Cardiac muscle cell (in vitro differentiated cells and primary cell): ENCODE results near the gene PODN. TPM values are rescaled to one million over a fixed set of nuclear protein-coding genes. Genes with fewer than 3 reads are reported as not detected.

ENCODE experiments used
- DNase-seq, 2 donors: peaks; one replicate each; pipeline versions ENCODE4 v3.0.0 to v3.0.0-alpha.2; 2010 to 2017; ENCODE audit warnings: low read depth in 1 of 2, low spot score in 1 of 2
- H3K27ac ChIP-seq: fragments of 200-600 bp; sonication (generic); 2 replicates; pipeline ENCODE4 v1.5.1; 2016
- H3K27me3 ChIP-seq: fragments of 200-600 bp; sonication (generic); 2 replicates; pipeline ENCODE4 v1.6.0; 2016; ENCODE audit warnings: control low read depth
- H3K36me3 ChIP-seq: fragments of 200-600 bp; sonication (generic); 2 replicates; pipeline ENCODE4 v1.5.1; 2016; ENCODE audit warnings: control low read depth
- H3K4me1 ChIP-seq: fragments of 200-600 bp; sonication (generic); 2 replicates; pipeline ENCODE4 v1.8.1; 2017; ENCODE audit warnings: low read depth, mild to moderate bottlenecking, mixed run types
- H3K4me3 ChIP-seq: fragments of 200-600 bp; sonication (generic); 2 replicates; pipeline ENCODE4 v1.5.1; 2016; ENCODE audit warnings: mild to moderate bottlenecking
- H3K9me3 ChIP-seq: fragments of 200-600 bp; sonication (generic); 2 replicates; pipeline ENCODE4 v1.5.1; 2017; ENCODE audit warnings: low read depth, mild to moderate bottlenecking, control low read depth
- CTCF ChIP-seq: IDR thresholded peaks from 2 replicates; pipeline ENCODE4 v1.5.1; 2012; ENCODE audit warnings: low read depth, mild to moderate bottlenecking, low read length
- polyA plus RNA-seq: library from polyadenylated mRNA; unstranded; fragments of >200 nt; fragmentation: Nextera tagmentation; extraction: Ambion mirVana; gene quantifications from 2 replicates; pipeline ENCODE4 v1.2.1, GENCODE V29; 2016
- total RNA-seq: library from RNA; depleted of rRNA; stranded (reverse); fragments of >200 nt; gene quantifications from 2 replicates; pipeline ENCODE4 v1.2.3, GENCODE V29; 2016

PODN gene
- total and polyA plus RNA-seq, 2 experiments from 2014 or later, result 2.8 to 6.5 TPM

DNA sequence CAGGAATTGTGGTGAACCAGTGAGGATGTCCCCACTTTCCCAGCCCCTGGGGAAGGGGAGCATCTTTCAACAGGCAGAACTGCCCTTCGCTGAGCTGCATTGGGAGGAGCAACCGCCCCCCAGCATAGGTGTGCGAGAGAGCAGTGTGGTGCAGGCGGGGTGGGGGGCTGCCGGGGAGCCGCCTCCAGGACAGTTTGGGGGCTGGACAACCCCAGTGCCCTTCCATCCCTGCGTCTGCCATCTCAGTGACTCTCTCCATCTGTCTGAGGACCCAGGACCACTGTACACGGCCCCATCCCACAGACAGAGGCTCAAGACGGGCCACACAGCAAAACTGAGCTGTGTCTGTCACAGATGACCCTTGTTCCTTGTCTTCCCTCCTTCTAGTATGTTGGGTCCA is 14.2 kb downstream of the PODN start:
- Histone ChIP-seq H3K4me3 (no peak overlapping the region), H3K9me3 (no peaks in the 10 kb centered on the region), H3K27ac (no peak overlapping the region), H3K27me3 (no peaks in the 10 kb centered on the region), H3K36me3 (no peaks in the 10 kb centered on the region), H3K4me1 (no peaks in the 10 kb centered on the region)
- TF ChIP-seq CTCF, result no peak
- DNase-seq, result no peak

DNA sequence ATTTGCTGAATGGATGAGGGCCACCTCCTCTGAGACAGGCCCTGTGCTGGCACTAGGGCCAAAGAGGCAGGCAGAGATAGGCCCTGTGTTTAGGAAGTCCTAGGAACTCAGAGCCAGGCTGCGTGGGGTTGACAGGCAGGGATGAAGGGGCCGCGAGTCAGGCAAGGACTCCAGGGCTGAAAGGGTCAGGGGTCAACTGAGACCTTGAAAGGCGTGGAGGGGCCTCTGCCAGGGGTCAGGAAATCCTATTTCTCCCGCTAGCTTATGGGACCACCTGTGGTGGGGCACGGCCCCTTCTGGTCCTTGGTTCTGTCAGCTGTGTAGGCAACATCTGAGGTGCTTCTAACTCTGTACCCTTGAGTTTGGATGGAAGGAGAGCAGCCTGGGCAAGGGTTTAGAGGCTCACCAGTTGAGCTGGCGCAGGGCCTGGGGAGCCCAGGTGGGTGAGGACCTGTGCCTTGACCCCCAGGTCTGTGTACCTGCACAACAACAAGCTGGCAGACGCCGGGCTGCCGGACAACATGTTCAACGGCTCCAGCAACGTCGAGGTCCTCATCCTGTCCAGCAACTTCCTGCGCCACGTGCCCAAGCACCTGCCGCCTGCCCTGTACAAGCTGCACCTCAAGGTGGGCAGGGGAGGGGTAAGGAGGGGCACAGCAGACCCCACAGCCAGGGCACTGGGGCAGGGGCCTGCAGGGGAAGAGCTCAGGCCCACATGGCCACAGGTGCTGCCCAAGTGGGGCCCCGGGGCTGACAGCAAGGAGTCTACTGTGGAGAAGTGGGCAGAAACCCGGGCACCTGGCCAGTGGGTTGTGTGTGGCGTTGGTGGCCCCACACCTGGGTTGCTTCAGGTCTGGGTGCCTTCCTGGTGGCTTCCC is 14.9 kb downstream of the PODN start:
- TF ChIP-seq CTCF, result no peak
- no peaks in the 10 kb centered on the region for H3K9me3 ChIP-seq
- no peaks in the 10 kb centered on the region for H3K36me3 ChIP-seq
- no peak overlapping the region for H3K4me3 ChIP-seq
- H3K27me3 ChIP-seq, result no peaks in the 10 kb centered on the region
- no peak for DNase-seq
- no peaks in the 10 kb centered on the region for H3K4me1 ChIP-seq
- no peak overlapping the region for H3K27ac ChIP-seq

GRCh38 chr1:53077599-53077965 is 15.6 kb downstream of the PODN start:
- no peaks in the 10 kb centered on the region for H3K9me3 ChIP-seq
- H3K4me3 ChIP-seq, result no peak overlapping the region
- no peak overlapping the region for H3K27ac ChIP-seq
- no peaks in the 10 kb centered on the region for H3K27me3 ChIP-seq
- H3K36me3 ChIP-seq, result no peaks in the 10 kb centered on the region
- H3K4me1 ChIP-seq, result no peaks in the 10 kb centered on the region
- no peak for TF ChIP-seq CTCF
- no peak for DNase-seq

GRCh38 chr1:53078333-53079101 is 16.5 kb downstream of the PODN start:
- H3K27me3 ChIP-seq, result no peaks in the 10 kb centered on the region
- no peak for TF ChIP-seq CTCF
- no peak for DNase-seq
- no peak overlapping the region for H3K4me3 ChIP-seq
- peaks cover 1% of the 10 kb centered on the region for H3K4me1 ChIP-seq
- no peaks in the 10 kb centered on the region for H3K36me3 ChIP-seq
- no peaks in the 10 kb centered on the region for H3K9me3 ChIP-seq
- no peak overlapping the region for H3K27ac ChIP-seq

GRCh38 chr1:53079251-53079650 is 17.2 kb downstream of the PODN start:
- TF ChIP-seq CTCF, result no peak
- Histone ChIP-seq H3K9me3 (no peaks in the 10 kb centered on the region), H3K4me3 (no peak overlapping the region), H3K4me1 (peaks cover 7% of the 10 kb centered on the region), H3K27me3 (no peaks in the 10 kb centered on the region), H3K27ac (no peak overlapping the region), H3K36me3 (no peaks in the 10 kb centered on the region)
- DNase-seq, result no peak
